GM18951 (cell line): ENCODE measurements around the gene SLC8A3.

Experiments used
- POLR2A ChIP-seq: IDR thresholded peaks from 4 replicates; pipeline ENCODE4 v1.6.1; 2011; ENCODE audit warnings: mild to moderate bottlenecking; ENCODE audit not compliant: insufficient read length, insufficient read depth; ENCODE audit errors: extremely low read depth
- in situ Hi-C: fragments of 300-500 bp; cut with MboI; formaldehyde crosslinking; loops from one replicate; pipeline ENCODE4 v1.12.0; 2022; ENCODE audit warnings: low sequenced_read_pairs, mixed read lengths, inconsistent platforms; ENCODE audit not compliant: unreplicated experiment

Gene SLC8A3

GRCh38 chr14:70166530-70167203 is 22.1 kb downstream of the SLC8A3 start:
- TF ChIP-seq POLR2A, result no peak
- in situ Hi-C loops, result no loop called here

- no peak for TF ChIP-seq POLR2A
- in situ Hi-C loops, result no loop called here
These were observed 26.4 kb downstream of the SLC8A3 start for GRCh38 chr14:70162358-70162757.

GRCh38 chr14:70156592-70156991 is 32.2 kb downstream of the SLC8A3 start:
- in situ Hi-C loops, result no loop called here
- TF ChIP-seq POLR2A, result no peak

- TF ChIP-seq POLR2A, result no peak
These were observed 36.0 kb downstream of the SLC8A3 start for GRCh38 chr14:70152704-70153103.

GRCh38 chr14:70152081-70152480 is 36.7 kb downstream of the SLC8A3 start:
- TF ChIP-seq POLR2A, result no peak
- in situ Hi-C loops, result no loop called here

More at GRCh38 chr14:70152704-70153103, 36.0 kb downstream of the SLC8A3 start:
- in situ Hi-C loops, result no loop called here

- TF ChIP-seq POLR2A, result no peak
- in situ Hi-C loops, result no loop called here
These were observed 39.1 kb downstream of the SLC8A3 start for GRCh38 chr14:70149596-70150165.

GRCh38 chr14:70148911-70149595 is 39.7 kb downstream of the SLC8A3 start:
- TF ChIP-seq POLR2A, result no peak
- in situ Hi-C loops, result no loop called here

- in situ Hi-C loops, result no loop called here
- TF ChIP-seq POLR2A, result no peak
These were observed 40.4 kb downstream of the SLC8A3 start for GRCh38 chr14:70148351-70148750.

GRCh38 chr14:70144046-70144445 is 44.7 kb downstream of the SLC8A3 start:
- in situ Hi-C loops, result no loop called here
- TF ChIP-seq POLR2A, result no peak

GRCh38 chr14:70143306-70143705 is 45.4 kb downstream of the SLC8A3 start:
- in situ Hi-C loops, result no loop called here
- TF ChIP-seq POLR2A, result no peak

- in situ Hi-C loops, result no loop called here
- TF ChIP-seq POLR2A, result no peak
These were observed 48.1 kb downstream of the SLC8A3 start for GRCh38 chr14:70140614-70141013.

- in situ Hi-C loops, result no loop called here
- TF ChIP-seq POLR2A, result no peak
These were observed 49.4 kb downstream of the SLC8A3 start for GRCh38 chr14:70139384-70139783.

- no peak for TF ChIP-seq POLR2A
- in situ Hi-C loops, result no loop called here
These were observed 51.0 kb downstream of the SLC8A3 start for GRCh38 chr14:70137788-70138187.

GRCh38 chr14:70133461-70133860 is 55.3 kb downstream of the SLC8A3 start:
- TF ChIP-seq POLR2A, result no peak
- in situ Hi-C loops, result no loop called here
